ENCODE data around the gene TRIM65. TPM values are rescaled to one million over a fixed set of nuclear protein-coding genes. Genes with fewer than 3 reads are reported as not detected.
A peak's percentile ranks its signal among the peaks of the same experiment; 100 is the strongest.

TRIM65 gene
- total and polyA plus RNA-seq, 2 of the 13 experiments (the other 11 are each of a cell fraction or from before 2014, with no cell fraction given), result 10.3 to 22.4 TPM

DNA sequence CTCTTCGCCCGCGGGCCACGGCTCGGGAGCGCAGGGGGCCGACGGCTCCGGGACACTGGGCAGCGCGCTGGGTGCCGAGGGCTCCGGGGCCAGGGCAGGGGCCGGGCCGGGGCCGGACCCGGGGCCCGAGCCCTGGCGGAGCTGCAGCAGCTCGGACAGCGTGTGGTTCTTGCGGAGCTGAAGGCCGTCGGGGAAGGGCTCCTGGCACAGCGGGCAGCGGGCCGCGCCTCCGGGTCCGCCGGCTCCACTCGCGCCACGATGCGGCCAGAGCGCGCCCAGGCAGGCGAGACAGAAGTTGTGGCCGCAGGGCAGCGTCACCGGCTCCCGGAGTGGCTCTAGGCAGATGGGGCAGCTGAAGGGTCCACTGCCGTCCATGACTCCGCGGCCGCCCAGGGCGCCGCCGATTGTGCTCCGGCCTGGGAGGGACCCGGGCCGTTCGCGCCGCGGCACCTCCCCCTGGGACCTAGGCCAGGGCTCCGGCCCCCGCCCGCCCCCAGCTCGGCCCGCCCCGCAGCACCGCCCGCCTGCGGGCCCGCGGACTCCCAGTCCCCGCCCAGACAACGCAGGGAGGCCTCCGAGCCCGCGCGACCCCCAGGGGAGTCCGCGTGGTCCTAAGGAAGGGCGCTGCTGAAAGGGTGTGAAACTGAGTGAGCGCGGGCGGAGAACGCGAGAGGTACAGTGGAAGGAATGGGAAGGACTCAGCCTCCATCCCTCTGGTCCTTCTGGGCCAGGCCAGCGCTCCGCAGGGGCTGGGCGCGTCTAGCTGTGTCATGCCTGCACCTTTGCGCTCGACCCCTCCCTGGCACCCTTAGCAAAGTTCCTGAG is 18.4 kb downstream of the TRIM65 start, which contains the start of gene TRIM47 (continued):
- TF ChIP-seq, protein P1, sequence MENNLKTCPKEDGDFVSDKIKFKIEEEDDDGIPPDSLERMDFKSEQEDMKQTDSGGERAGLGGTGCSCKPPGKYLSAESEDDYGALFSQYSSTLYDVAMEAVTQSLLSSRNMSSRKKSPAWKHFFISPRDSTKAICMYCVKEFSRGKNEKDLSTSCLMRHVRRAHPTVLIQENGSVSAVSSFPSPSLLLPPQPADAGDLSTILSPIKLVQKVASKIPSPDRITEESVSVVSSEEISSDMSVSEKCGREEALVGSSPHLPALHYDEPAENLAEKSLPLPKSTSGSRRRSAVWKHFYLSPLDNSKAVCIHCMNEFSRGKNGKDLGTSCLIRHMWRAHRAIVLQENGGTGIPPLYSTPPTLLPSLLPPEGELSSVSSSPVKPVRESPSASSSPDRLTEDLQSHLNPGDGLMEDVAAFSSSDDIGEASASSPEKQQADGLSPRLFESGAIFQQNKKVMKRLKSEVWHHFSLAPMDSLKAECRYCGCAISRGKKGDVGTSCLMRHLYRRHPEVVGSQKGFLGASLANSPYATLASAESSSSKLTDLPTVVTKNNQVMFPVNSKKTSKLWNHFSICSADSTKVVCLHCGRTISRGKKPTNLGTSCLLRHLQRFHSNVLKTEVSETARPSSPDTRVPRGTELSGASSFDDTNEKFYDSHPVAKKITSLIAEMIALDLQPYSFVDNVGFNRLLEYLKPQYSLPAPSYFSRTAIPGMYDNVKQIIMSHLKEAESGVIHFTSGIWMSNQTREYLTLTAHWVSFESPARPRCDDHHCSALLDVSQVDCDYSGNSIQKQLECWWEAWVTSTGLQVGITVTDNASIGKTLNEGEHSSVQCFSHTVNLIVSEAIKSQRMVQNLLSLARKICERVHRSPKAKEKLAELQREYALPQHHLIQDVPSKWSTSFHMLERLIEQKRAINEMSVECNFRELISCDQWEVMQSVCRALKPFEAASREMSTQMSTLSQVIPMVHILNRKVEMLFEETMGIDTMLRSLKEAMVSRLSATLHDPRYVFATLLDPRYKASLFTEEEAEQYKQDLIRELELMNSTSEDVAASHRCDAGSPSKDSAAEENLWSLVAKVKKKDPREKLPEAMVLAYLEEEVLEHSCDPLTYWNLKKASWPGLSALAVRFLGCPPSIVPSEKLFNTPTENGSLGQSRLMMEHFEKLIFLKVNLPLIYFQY (CRISPR knock-in tag; IDR thresholded peaks at IDR 0.05; ENCODE audit: borderline replicate concordance), result peak; percentile 89; the same call in 1 of the 2 replicates
- TF ChIP-seq ZMAT3 (CRISPR knock-in tag; conservative IDR thresholded peaks at IDR 0.05) (0 out of 2 replicates have a peak, but pooled peaks have one; percentile 72), CEBPG (CRISPR knock-in tag; IDR thresholded peaks at IDR 0.05) (0 out of 2 replicates have a peak, but pooled peaks have one; percentile 5), GABPB1 (CRISPR knock-in tag; IDR thresholded peaks at IDR 0.05) (peak; percentile 79), ZNF891 (CRISPR knock-in tag; IDR thresholded peaks at IDR 0.05) (no peak), MIER2 (CRISPR knock-in tag; IDR thresholded peaks at IDR 0.05) (0 out of 2 replicates have a peak, but pooled peaks have one; percentile 24), SRSF1 (optimal IDR thresholded peaks at IDR 0.05; ENCODE audit: low read depth, low read length) (peak; percentile 24), KAT7 (CRISPR knock-in tag; IDR thresholded peaks at IDR 0.05; ENCODE audit: borderline replicate concordance) (no peak; the same call in 1 of the 2 replicates), GLI4 (CRISPR knock-in tag; IDR thresholded peaks at IDR 0.05; ENCODE audit: borderline replicate concordance) (no peak)
- TF ChIP-seq, protein P2, sequence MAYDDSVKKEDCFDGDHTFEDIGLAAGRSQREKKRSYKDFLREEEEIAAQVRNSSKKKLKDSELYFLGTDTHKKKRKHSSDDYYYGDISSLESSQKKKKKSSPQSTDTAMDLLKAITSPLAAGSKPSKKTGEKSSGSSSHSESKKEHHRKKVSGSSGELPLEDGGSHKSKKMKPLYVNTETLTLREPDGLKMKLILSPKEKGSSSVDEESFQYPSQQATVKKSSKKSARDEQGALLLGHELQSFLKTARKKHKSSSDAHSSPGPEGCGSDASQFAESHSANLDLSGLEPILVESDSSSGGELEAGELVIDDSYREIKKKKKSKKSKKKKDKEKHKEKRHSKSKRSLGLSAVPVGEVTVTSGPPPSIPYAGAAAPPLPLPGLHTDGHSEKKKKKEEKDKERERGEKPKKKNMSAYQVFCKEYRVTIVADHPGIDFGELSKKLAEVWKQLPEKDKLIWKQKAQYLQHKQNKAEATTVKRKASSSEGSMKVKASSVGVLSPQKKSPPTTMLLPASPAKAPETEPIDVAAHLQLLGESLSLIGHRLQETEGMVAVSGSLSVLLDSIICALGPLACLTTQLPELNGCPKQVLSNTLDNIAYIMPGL (CRISPR knock-in tag; IDR thresholded peaks at IDR 0.05; ENCODE audit: borderline replicate concordance in 1 of 2, low read depth in 1 of 2), result peak in 1 of 2 experiments; percentile 62; a peak in 3 of 4 replicates
- TF ChIP-seq, protein P3, sequence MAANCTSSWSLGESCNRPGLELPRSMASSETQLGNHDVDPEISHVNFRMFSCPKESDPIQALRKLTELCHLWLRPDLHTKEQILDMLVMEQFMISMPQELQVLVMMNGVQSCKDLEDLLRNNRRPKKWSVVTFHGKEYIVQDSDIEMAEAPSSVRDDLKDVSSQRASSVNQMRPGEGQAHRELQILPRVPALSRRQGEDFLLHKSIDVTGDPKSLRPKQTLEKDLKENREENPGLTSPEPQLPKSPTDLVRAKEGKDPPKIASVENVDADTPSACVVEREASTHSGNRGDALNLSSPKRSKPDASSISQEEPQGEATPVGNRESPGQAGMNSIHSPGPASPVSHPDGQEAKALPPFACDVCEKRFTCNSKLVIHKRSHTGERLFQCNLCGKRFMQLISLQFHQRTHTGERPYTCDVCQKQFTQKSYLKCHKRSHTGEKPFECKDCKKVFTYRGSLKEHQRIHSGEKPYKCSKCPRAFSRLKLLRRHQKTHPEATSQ (CRISPR knock-in tag; IDR thresholded peaks at IDR 0.05; ENCODE audit: borderline replicate concordance), result no peak
- TF ChIP-seq, protein P4, sequence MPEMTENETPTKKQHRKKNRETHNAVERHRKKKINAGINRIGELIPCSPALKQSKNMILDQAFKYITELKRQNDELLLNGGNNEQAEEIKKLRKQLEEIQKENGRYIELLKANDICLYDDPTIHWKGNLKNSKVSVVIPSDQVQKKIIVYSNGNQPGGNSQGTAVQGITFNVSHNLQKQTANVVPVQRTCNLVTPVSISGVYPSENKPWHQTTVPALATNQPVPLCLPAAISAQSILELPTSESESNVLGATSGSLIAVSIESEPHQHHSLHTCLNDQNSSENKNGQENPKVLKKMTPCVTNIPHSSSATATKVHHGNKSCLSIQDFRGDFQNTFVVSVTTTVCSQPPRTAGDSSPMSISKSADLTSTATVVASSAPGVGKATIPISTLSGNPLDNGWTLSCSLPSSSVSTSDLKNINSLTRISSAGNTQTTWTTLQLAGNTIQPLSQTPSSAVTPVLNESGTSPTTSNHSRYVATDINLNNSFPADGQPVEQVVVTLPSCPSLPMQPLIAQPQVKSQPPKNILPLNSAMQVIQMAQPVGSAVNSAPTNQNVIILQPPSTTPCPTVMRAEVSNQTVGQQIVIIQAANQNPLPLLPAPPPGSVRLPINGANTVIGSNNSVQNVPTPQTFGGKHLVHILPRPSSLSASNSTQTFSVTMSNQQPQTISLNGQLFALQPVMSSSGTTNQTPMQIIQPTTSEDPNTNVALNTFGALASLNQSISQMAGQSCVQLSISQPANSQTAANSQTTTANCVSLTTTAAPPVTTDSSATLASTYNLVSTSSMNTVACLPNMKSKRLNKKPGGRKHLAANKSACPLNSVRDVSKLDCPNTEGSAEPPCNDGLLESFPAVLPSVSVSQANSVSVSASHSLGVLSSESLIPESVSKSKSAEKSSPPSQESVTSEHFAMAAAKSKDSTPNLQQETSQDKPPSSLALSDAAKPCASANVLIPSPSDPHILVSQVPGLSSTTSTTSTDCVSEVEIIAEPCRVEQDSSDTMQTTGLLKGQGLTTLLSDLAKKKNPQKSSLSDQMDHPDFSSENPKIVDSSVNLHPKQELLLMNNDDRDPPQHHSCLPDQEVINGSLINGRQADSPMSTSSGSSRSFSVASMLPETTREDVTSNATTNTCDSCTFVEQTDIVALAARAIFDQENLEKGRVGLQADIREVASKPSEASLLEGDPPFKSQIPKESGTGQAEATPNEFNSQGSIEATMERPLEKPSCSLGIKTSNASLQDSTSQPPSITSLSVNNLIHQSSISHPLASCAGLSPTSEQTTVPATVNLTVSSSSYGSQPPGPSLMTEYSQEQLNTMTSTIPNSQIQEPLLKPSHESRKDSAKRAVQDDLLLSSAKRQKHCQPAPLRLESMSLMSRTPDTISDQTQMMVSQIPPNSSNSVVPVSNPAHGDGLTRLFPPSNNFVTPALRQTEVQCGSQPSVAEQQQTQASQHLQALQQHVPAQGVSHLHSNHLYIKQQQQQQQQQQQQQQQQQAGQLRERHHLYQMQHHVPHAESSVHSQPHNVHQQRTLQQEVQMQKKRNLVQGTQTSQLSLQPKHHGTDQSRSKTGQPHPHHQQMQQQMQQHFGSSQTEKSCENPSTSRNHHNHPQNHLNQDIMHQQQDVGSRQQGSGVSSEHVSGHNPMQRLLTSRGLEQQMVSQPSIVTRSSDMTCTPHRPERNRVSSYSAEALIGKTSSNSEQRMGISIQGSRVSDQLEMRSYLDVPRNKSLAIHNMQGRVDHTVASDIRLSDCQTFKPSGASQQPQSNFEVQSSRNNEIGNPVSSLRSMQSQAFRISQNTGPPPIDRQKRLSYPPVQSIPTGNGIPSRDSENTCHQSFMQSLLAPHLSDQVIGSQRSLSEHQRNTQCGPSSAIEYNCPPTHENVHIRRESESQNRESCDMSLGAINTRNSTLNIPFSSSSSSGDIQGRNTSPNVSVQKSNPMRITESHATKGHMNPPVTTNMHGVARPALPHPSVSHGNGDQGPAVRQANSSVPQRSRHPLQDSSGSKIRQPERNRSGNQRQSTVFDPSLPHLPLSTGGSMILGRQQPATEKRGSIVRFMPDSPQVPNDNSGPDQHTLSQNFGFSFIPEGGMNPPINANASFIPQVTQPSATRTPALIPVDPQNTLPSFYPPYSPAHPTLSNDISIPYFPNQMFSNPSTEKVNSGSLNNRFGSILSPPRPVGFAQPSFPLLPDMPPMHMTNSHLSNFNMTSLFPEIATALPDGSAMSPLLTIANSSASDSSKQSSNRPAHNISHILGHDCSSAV (CRISPR knock-in tag; IDR thresholded peaks at IDR 0.05; ENCODE audit: borderline replicate concordance), result no peak

Measured in HepG2 (cell line).